ENCODE measurements around the gene RBPJL. TPM values are rescaled to one million over a fixed set of nuclear protein-coding genes. Genes with fewer than 3 reads are reported as not detected.

RBPJL gene
- total and polyA plus RNA-seq, 2 of the 13 experiments (the other 11 are each of a cell fraction or from before 2014, with no cell fraction given) = not detected

DNA sequence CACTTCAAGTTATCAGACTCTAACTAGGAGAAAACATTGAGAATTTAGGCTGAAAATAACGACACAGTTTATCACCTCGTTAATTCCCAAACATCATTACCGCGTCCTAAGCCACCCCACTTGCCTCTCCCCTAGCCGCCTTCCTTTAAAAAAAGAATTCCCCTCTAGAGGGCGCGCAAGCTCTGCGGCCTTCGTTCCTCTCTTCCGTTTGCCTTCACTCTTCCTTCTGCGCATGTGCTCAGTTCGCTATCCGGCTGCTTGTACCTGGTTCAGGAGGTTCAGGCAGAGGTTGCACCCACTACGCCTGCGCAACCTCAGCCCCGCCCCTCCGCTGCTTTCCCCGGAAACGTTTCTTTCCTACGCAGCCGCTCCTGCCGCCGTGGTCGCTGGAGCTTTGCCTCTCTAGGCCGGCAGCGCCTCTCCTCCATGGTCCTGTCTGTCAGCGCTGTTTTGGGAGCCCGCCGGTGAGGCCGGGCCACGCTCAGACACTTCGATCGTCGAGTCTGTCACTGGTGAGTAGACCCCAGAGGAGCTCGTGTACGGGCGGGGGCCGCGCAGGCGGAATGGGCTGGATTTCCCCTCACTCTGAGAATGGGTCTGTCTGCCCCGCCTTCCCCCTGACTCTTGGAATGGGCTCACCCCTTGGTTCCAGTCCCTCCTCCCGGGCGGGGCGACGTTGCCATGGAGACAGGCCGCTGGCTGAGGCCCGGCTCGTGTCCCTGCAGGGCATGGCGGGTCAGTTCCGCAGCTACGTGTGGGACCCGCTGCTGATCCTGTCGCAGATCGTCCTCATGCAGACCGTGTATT is 56.4 kb downstream of the RBPJL start, which contains the start of gene SYS1 (continued):
- TF ChIP-seq, protein P1, sequence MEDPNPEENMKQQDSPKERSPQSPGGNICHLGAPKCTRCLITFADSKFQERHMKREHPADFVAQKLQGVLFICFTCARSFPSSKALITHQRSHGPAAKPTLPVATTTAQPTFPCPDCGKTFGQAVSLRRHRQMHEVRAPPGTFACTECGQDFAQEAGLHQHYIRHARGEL (CRISPR knock-in tag; IDR thresholded peaks at IDR 0.05) = 0 out of 2 replicates have a peak, but pooled peaks have one; percentile 51
- TF ChIP-seq, protein P2, sequence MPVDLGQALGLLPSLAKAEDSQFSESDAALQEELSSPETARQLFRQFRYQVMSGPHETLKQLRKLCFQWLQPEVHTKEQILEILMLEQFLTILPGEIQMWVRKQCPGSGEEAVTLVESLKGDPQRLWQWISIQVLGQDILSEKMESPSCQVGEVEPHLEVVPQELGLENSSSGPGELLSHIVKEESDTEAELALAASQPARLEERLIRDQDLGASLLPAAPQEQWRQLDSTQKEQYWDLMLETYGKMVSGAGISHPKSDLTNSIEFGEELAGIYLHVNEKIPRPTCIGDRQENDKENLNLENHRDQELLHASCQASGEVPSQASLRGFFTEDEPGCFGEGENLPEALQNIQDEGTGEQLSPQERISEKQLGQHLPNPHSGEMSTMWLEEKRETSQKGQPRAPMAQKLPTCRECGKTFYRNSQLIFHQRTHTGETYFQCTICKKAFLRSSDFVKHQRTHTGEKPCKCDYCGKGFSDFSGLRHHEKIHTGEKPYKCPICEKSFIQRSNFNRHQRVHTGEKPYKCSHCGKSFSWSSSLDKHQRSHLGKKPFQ (CRISPR knock-in tag; IDR thresholded peaks at IDR 0.05; ENCODE audit: insufficient replicate concordance) = peak; percentile 93
- TF ChIP-seq, protein P3, sequence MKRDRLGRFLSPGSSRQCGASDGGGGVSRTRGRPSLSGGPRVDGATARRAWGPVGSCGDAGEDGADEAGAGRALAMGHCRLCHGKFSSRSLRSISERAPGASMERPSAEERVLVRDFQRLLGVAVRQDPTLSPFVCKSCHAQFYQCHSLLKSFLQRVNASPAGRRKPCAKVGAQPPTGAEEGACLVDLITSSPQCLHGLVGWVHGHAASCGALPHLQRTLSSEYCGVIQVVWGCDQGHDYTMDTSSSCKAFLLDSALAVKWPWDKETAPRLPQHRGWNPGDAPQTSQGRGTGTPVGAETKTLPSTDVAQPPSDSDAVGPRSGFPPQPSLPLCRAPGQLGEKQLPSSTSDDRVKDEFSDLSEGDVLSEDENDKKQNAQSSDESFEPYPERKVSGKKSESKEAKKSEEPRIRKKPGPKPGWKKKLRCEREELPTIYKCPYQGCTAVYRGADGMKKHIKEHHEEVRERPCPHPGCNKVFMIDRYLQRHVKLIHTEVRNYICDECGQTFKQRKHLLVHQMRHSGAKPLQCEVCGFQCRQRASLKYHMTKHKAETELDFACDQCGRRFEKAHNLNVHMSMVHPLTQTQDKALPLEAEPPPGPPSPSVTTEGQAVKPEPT (CRISPR knock-in tag; IDR thresholded peaks at IDR 0.05; ENCODE audit: low read depth) = peak; percentile 97; the same call in 1 of the 2 replicates
- TF ChIP-seq SP140L (CRISPR knock-in tag; IDR thresholded peaks at IDR 0.05; ENCODE audit: borderline replicate concordance) (no peak; the same call in none of the 2 replicates), ZNF598 (CRISPR knock-in tag; IDR thresholded peaks at IDR 0.05; ENCODE audit: borderline replicate concordance) (peak; percentile 100), ELF4 (CRISPR knock-in tag; IDR thresholded peaks at IDR 0.05; ENCODE audit: borderline replicate concordance) (peak; percentile 98; the same call in 1 of the 2 replicates), REPIN1 (CRISPR knock-in tag; IDR thresholded peaks at IDR 0.05; ENCODE audit: borderline replicate concordance, low read depth) (peak; percentile 97), ZNF317 (CRISPR knock-in tag; IDR thresholded peaks at IDR 0.05) (peak; percentile 91), PITX1 (CRISPR knock-in tag; IDR thresholded peaks at IDR 0.05) (peak; percentile 93), NCOA2 (CRISPR knock-in tag; IDR thresholded peaks at IDR 0.05) (peak; percentile 74), MATR3 (CRISPR knock-in tag; IDR thresholded peaks at IDR 0.05) (no peak), PLRG1 (conservative IDR thresholded peaks at IDR 0.05) (no peak), ZNF382 (CRISPR knock-in tag; IDR thresholded peaks at IDR 0.05; ENCODE audit: borderline replicate concordance) (no peak), SALL2 (CRISPR knock-in tag; IDR thresholded peaks at IDR 0.05) (peak; percentile 96; the same call in 1 of the 2 replicates), MAFF (IDR thresholded peaks at IDR 0.05; ENCODE audit: low read depth, low read length) (no peak), ELF1 (CRISPR knock-in tag; IDR thresholded peaks at IDR 0.05) (peak; percentile 98), ZNF501 (CRISPR knock-in tag; IDR thresholded peaks at IDR 0.05) (peak; percentile 100), TOPORS (CRISPR knock-in tag; IDR thresholded peaks at IDR 0.05) (no peak; the same call in 1 of the 2 replicates), MLLT10 (CRISPR knock-in tag; IDR thresholded peaks at IDR 0.05) (no peak), SMAD9 (CRISPR knock-in tag; IDR thresholded peaks at IDR 0.05) (no peak; the same call in 1 of the 2 replicates)
- TF ChIP-seq, protein P4, sequence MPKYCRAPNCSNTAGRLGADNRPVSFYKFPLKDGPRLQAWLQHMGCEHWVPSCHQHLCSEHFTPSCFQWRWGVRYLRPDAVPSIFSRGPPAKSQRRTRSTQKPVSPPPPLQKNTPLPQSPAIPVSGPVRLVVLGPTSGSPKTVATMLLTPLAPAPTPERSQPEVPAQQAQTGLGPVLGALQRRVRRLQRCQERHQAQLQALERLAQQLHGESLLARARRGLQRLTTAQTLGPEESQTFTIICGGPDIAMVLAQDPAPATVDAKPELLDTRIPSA (CRISPR knock-in tag; IDR thresholded peaks at IDR 0.05; ENCODE audit: borderline replicate concordance) = no peak; the same call in 1 of the 2 replicates
- TF ChIP-seq, protein P5, sequence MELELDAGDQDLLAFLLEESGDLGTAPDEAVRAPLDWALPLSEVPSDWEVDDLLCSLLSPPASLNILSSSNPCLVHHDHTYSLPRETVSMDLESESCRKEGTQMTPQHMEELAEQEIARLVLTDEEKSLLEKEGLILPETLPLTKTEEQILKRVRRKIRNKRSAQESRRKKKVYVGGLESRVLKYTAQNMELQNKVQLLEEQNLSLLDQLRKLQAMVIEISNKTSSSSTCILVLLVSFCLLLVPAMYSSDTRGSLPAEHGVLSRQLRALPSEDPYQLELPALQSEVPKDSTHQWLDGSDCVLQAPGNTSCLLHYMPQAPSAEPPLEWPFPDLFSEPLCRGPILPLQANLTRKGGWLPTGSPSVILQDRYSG (CRISPR knock-in tag; IDR thresholded peaks at IDR 0.05) = peak; percentile 89; the same call in 1 of the 2 replicates

Measured in HepG2 (cell line).